ENCODE data around the gene SLC4A11.

The SLC4A11 gene

GRCh38 chr20:3213226-3213625, 25.8 kb downstream of the SLC4A11 start:
- no peak for TF ChIP-seq MYC (IDR thresholded peaks at IDR 0.05; ENCODE audit: low read depth, low read length)
- TF ChIP-seq MAX (IDR thresholded peaks at IDR 0.05; ENCODE audit: low read depth, low read length), result no peak
- no peak for TF ChIP-seq POLR2A (IDR thresholded peaks at IDR 0.05; ENCODE audit: extremely low read depth, insufficient read length)
- no peak for TF ChIP-seq CTCF (IDR thresholded peaks at IDR 0.05; ENCODE audit: low read depth, low read length)
- no peak overlapping the region for H3K4me3 ChIP-seq (ENCODE audit: low read depth, low read length)
- DNase-seq (ENCODE audit: low read depth), result no peak

- H3K4me3 ChIP-seq (ENCODE audit: low read depth, low read length), result peak overlapping the region; percentile 76
- TF ChIP-seq CTCF (IDR thresholded peaks at IDR 0.05; ENCODE audit: low read depth, low read length), result no peak
- no peak for TF ChIP-seq MAX (IDR thresholded peaks at IDR 0.05; ENCODE audit: low read depth, low read length)
- no peak for TF ChIP-seq MYC (IDR thresholded peaks at IDR 0.05; ENCODE audit: low read depth, low read length)
- no peak for TF ChIP-seq POLR2A (IDR thresholded peaks at IDR 0.05; ENCODE audit: extremely low read depth, insufficient read length)
- DNase-seq (ENCODE audit: low read depth), result no peak
Measured at GRCh38 chr20:3210346-3210745, 28.6 kb downstream of the SLC4A11 start.

- peak; percentile 43 for DNase-seq (ENCODE audit: low read depth)
- H3K4me3 ChIP-seq (ENCODE audit: low read depth, low read length), result peak overlapping the region; percentile 76
- TF ChIP-seq MYC (IDR thresholded peaks at IDR 0.05; ENCODE audit: low read depth, low read length) (peak; percentile 52; the same call in 1 of the 2 replicates), MAX (IDR thresholded peaks at IDR 0.05; ENCODE audit: low read depth, low read length) (no peak)
Measured at GRCh38 chr20:3209946-3210317, 29.1 kb downstream of the SLC4A11 start.

DNA sequence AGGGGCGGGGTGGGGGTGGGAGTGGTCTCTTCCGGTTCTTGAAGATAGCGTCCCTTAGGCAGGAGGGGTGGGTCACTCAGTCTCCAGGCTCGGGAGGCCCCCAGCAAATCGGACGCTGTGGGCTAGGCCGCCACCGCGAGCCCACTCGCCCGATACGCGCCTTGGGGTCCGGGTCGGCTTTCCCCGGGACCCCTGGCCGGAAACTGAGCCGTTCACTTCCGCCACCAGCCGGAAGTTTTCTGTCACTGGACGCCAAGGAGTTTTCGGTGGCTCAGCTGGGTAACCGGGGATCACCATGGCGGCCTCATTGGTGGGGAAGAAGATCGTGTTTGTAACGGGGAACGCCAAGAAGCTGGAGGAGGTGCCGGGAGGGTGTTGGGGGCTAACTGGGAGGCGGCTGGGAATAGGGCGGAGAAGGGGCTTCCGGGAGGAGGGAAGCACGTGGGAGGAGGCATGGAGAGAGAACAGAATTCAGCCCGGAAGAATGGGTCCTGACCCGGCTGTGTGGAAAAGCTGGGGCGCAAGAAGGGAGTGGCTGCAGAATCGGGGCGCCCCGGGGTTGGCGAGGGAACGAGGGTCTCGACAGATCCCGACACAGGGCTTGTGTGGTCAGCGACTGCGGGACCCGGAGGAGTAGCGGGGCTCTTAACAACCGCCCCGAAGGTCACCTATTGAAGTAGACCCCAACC, 29.6 kb downstream of the SLC4A11 start, which contains the start of gene ITPA:
TSS of gene ITPA (plus strand) at position 242 of the 689 bp plus-strand sequence. CDS start at position 296, 54 bp downstream.
- TF ChIP-seq MAX (IDR thresholded peaks at IDR 0.05; ENCODE audit: low read depth, low read length), result peak; percentile 92
- TF ChIP-seq POLR2A (IDR thresholded peaks at IDR 0.05; ENCODE audit: extremely low read depth, insufficient read length), result peak; percentile 67
- no peak for TF ChIP-seq CTCF (IDR thresholded peaks at IDR 0.05; ENCODE audit: low read depth, low read length)
- TF ChIP-seq MYC (IDR thresholded peaks at IDR 0.05; ENCODE audit: low read depth, low read length), result peak; percentile 92
- peak; percentile 81 for DNase-seq (ENCODE audit: low read depth)

GRCh38 chr20:3208786-3209256, 30.2 kb downstream of the SLC4A11 start:
- TF ChIP-seq MYC (IDR thresholded peaks at IDR 0.05; ENCODE audit: low read depth, low read length) (no peak), MAX (IDR thresholded peaks at IDR 0.05; ENCODE audit: low read depth, low read length) (no peak), POLR2A (IDR thresholded peaks at IDR 0.05; ENCODE audit: extremely low read depth, insufficient read length) (no peak)
- DNase-seq (ENCODE audit: low read depth), result peak; percentile 64
- H3K4me3 ChIP-seq (ENCODE audit: low read depth, low read length), result peak overlapping the region; percentile 76

More for the DNA sequence above, 29.6 kb downstream of the SLC4A11 start, which contains the start of gene ITPA:
- peak within 1 kb of the TSS; percentile 76 for H3K4me3 ChIP-seq (ENCODE audit: low read depth, low read length)

DNA sequence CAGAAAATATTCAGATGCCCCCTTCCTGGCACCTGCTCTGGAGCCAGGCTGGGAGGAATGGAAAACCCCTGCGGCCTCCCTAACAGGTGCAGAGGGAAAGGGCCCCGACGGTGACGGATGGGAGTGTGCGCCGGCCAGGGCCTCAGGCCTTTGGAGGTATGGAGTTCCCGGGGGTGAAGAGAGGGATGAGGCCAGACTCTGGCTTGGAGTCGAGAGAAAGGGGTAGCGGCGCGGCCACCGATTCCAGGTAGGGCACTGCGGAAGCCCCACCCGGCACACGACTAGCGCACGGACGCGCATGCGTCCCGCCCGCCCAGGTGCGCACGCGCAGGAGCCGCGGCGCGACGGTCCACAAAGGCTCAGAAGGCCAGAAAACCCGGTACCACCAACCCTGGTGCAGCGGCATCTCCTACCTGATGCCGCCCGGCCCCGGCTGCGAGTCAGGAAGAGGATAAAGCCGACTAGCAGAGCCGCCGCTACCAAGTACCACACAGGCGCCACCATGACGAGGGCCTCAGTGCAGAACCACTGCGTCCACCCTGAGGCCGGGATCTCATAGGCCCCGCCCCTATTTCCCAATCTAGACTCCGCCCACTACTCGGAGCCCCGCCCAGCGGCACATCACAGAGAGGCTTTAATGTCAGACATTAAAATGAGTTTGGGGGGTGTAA, 34.7 kb downstream of the SLC4A11 start, which contains the start of gene DDRGK1:
TSS of gene DDRGK1 (minus strand) at position 559 of the 671 bp plus-strand sequence. CDS start at position 504, 55 bp downstream.
- peak; percentile 88 for DNase-seq (ENCODE audit: low read depth)
- peak within 1 kb of the TSS; percentile 94 for H3K4me3 ChIP-seq (ENCODE audit: low read depth, low read length)
- TF ChIP-seq MAX (IDR thresholded peaks at IDR 0.05; ENCODE audit: low read depth, low read length) (peak; percentile 67), MYC (IDR thresholded peaks at IDR 0.05; ENCODE audit: low read depth, low read length) (peak; percentile 22; the same call in 1 of the 2 replicates), CTCF (IDR thresholded peaks at IDR 0.05; ENCODE audit: low read depth, low read length) (no peak), POLR2A (IDR thresholded peaks at IDR 0.05; ENCODE audit: extremely low read depth, insufficient read length) (peak; percentile 98)
